Neutrophil (primary cell): ENCODE results near the gene SORBS2.

Experiments used
- H3K27ac ChIP-seq: fragments of 200-600 bp; sonication (generic); 2 replicates; pipeline ENCODE4 v1.5.1; 2016; ENCODE audit warnings: mild to moderate bottlenecking, moderate library complexity
- H3K27me3 ChIP-seq: fragments of 200-600 bp; sonication (generic); 2 replicates; pipeline ENCODE4 v1.6.0; 2016; ENCODE audit warnings: mild to moderate bottlenecking
- H3K36me3 ChIP-seq: fragments of 200-600 bp; sonication (generic); 2 replicates; pipeline ENCODE4 v1.5.1; 2017
- H3K4me1 ChIP-seq, 2 experiments: fragments of 200-600 bp in 1 of 2; sonication (generic) in 1 of 2; 1 replicate in 1 of 2; 2 replicates in 1 of 2; pipeline versions ENCODE4 v1.5.1 to v1.6.1; 2013 to 2016; ENCODE audit warnings: low read depth in 1 of 2, low read length in 1 of 2, mild to moderate bottlenecking in 1 of 2, moderate library complexity in 1 of 2; ENCODE audit not compliant: control insufficient read depth in 1 of 2, insufficient read depth in 1 of 2
- H3K4me3 ChIP-seq, 2 experiments: fragments of 200-600 bp in 1 of 2; sonication (generic) in 1 of 2; 1 replicate in 1 of 2; 2 replicates in 1 of 2; pipeline ENCODE4 v1.5.1; 2013 to 2016; ENCODE audit warnings: low read depth in 1 of 2, low read length in 1 of 2, mild to moderate bottlenecking in 1 of 2, moderate library complexity in 1 of 2
- H3K9me3 ChIP-seq: fragments of 200-600 bp; sonication (generic); 2 replicates; pipeline ENCODE4 v1.5.1; 2016
- CTCF ChIP-seq: fragments of 200-600 bp; sonication (generic); IDR thresholded peaks from 2 replicates; pipeline ENCODE4 v1.5.1; 2016; ENCODE audit warnings: antibody characterized with exemption

The SORBS2 gene

GRCh38 chr4:185660340-185660739, 151.7 kb downstream of the SORBS2 start:
- Histone ChIP-seq H3K27me3 (no peaks in the 10 kb centered on the region), H3K36me3 (no peaks in the 10 kb centered on the region), H3K27ac (no peak overlapping the region), H3K4me1 (no peaks in the 10 kb centered on the region), H3K4me3 (no peak overlapping the region), H3K9me3 (no peaks in the 10 kb centered on the region)
- TF ChIP-seq CTCF, result no peak

GRCh38 chr4:185657699-185658098, 154.3 kb downstream of the SORBS2 start:
- H3K27ac ChIP-seq, result no peak overlapping the region
- no peak overlapping the region for H3K4me3 ChIP-seq
- no peaks in the 10 kb centered on the region for H3K4me1 ChIP-seq
- H3K27me3 ChIP-seq, result peaks cover 5% of the 10 kb centered on the region
- no peaks in the 10 kb centered on the region for H3K36me3 ChIP-seq
- no peak for TF ChIP-seq CTCF
- no peaks in the 10 kb centered on the region for H3K9me3 ChIP-seq

- no peaks in the 10 kb centered on the region for H3K4me1 ChIP-seq
- no peaks in the 10 kb centered on the region for H3K9me3 ChIP-seq
- H3K36me3 ChIP-seq, result no peaks in the 10 kb centered on the region
- H3K27ac ChIP-seq, result no peak overlapping the region
- no peak for TF ChIP-seq CTCF
- peaks cover 5% of the 10 kb centered on the region for H3K27me3 ChIP-seq
- no peak overlapping the region for H3K4me3 ChIP-seq
Observed at GRCh38 chr4:185657183-185657582, 154.8 kb downstream of the SORBS2 start.

GRCh38 chr4:185656467-185656931, 155.5 kb downstream of the SORBS2 start:
- Histone ChIP-seq H3K9me3 (no peaks in the 10 kb centered on the region), H3K4me1 (no peaks in the 10 kb centered on the region), H3K27me3 (peaks cover 5% of the 10 kb centered on the region), H3K27ac (no peak overlapping the region), H3K36me3 (no peaks in the 10 kb centered on the region), H3K4me3 (no peak overlapping the region)
- no peak for TF ChIP-seq CTCF

GRCh38 chr4:185654965-185655554, 156.9 kb downstream of the SORBS2 start:
- Histone ChIP-seq H3K27me3 (peaks cover 5% of the 10 kb centered on the region), H3K27ac (no peak overlapping the region), H3K4me3 (no peak overlapping the region), H3K36me3 (no peaks in the 10 kb centered on the region), H3K9me3 (no peaks in the 10 kb centered on the region), H3K4me1 (no peaks in the 10 kb centered on the region)
- no peak for TF ChIP-seq CTCF
